GM21360 (cell line): ENCODE results near the gene SPATA12.
"Not testable (repeated sequence)": the region's sequence is repeated elsewhere in the genome, so short reads cannot be mapped to it uniquely, and the experiment has no call there.

Source experiments
- ATAC-seq: cut with Tn5 transposase; IDR thresholded peaks from one replicate; pipeline ENCODE4 v1.9.1; 2021; ENCODE audit warnings: mild to moderate bottlenecking, moderate library complexity; ENCODE audit not compliant: unreplicated experiment

SPATA12 gene

DNA sequence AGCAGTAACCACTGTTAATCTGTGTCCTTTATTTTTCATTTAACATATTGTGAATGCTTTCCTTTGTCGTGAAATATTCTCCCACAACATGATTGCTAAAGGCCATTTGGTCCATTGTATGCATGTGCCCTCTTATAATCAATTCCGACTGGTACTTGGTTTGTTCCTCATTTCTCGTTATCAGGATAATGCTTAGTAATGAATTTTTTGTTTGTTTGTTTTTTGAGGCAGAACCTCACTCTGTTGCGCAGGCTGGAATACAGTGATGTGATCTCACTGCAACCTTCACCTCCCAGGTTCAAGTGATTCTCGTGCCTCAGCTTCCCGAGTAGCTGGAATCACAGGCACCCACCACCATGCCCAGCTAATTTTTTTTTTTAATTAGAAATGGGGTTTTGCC is 22.0 kb downstream of the SPATA12 start:
- ATAC-seq: no peak

DNA sequence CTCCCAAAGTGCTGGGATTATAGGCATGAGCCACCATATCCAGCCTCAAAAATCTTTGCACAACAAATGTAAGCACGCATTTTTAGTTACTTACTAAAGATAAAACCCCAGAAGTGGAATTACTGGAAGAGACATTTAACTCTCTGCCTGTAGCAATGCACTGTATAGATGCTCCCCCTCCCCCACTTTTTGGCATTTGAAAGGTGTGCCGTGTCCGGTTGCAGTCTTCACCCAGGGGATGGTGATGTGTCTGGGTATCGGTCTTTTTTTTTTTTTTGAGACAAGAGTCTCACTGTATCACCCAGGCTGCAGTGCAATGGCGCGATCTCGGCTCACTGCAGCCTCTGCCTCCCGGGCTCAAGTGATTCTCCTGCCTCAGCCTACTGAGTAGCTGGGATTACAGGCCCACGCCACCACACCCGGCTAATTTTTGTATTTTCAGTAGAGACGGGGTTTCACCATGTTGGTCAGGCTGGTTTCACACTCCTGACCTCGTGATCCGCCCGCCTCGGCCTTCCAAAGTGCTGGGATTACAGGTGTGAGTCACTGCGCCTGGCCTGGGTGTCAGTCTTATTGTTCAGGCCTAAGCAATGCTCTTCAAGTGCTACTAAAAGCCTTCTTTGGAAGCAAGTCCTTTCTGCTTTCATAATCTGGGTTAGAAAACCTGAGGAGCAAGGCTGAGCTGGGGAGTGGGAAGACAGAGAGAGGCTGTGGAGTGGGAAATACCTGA is 23.0 kb downstream of the SPATA12 start:
- ATAC-seq: not testable (repeated sequence)

DNA sequence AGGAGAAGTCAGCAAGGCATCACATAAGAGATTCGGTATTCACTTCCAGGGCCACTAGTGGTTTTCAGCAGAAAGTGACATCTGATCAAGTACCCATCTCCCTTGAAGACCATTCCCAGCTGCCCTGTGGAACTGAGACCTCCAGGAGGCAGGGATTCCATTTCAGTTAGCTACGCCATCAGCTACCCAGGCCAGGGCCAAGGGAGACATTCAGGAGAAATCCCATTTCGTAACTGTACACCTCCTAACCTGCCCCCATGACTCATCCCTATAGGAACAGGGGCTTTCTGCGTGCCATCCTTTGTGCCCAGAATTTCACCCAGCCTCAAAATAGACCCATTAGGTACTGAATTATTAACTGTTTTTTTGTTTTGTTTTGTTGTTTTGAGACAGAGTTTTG is 24.7 kb downstream of the SPATA12 start:
- ATAC-seq: no peak

DNA sequence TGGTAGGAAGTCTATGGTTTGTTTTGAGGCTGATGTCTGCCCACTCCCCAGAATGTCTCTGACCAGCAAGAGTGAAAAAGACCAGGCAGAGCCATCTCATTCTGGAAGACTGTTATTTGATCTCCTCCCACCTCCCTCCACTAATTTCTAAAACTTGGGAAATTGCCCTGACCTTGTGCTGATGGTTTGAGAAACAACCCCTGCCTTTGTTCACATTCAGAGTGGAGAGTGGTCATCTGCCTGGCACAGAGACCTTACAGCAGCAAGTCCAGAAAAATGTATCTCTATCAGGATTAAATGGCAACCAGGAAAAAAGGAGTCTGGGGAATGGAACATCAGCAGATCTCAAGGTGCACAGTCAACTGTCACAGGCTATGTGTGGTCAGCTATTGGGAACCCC is 25.7 kb downstream of the SPATA12 start:
- no peak for ATAC-seq

DNA sequence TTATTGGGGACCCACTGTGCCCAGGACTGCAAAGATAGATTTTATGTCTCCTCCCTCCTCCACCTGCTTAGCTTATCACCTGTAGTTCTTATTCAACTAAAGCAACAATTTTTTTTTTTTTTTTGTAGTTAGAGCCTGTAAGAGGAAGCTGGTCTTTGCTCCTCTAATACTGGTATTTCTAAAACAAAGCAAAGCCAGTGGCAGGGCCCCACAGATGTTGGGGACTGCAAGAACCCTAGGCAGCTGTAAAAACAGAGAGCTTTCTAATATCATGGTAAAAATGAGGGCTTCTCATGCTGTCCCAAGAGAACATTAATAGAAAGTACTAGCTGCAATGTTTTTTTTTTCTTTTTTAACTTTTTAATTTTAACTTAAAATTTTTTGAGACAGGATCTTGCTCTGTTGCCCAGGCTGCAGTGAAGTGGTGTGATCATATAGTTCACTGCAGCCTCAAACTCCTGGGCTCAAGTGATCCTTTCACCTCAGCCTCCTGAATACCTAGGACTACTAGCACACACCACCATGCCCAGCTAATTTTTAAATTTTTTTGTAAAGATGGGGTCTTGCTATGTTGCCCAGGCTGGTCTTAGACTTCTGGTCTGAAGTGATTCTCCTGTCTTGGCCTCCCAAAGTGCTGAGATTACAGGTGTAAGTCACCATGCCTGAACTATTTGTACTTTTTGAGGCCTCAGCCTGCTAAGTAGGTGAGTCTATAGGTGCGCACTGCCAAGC is 27.1 kb downstream of the SPATA12 start:
- ATAC-seq: no peak

DNA sequence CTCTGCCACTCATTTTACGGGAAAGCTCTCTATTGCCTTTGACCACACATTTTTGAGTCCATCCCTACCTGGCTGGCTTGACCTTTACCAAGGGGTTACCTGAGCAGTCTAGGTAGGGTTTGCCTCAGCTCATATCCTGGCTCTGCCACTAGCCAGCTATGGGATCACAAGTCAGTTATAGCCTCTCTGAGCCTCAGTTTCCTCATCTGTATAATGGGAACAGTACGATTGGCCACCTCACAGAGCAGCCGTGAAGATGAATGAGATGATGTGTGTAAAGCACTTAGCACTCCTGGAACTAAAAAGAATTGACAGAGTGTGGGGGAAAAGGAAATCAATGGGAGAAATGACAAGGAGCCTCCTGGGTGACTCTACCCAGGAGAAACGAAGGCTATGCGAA is 28.0 kb downstream of the SPATA12 start:
- ATAC-seq: no peak

DNA sequence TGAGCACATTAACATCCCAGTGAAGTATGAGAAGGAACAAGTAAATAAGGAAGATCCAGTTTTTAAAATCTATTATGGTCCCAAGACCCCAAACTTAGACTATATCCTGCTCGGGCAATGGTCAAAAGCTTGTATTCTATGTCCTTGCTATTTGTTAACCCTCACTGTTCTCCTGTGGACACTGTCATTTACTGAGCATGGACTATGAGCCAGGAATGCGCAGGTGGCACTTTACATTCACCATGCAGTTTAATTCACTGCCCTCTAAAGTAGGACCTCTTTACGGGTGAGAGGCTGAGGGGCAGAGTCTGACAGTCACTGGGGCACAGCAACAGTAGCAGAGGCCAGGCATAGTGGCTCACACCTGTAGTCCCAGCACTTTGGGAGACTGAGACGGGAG is 28.6 kb downstream of the SPATA12 start:
- ATAC-seq: no peak

DNA sequence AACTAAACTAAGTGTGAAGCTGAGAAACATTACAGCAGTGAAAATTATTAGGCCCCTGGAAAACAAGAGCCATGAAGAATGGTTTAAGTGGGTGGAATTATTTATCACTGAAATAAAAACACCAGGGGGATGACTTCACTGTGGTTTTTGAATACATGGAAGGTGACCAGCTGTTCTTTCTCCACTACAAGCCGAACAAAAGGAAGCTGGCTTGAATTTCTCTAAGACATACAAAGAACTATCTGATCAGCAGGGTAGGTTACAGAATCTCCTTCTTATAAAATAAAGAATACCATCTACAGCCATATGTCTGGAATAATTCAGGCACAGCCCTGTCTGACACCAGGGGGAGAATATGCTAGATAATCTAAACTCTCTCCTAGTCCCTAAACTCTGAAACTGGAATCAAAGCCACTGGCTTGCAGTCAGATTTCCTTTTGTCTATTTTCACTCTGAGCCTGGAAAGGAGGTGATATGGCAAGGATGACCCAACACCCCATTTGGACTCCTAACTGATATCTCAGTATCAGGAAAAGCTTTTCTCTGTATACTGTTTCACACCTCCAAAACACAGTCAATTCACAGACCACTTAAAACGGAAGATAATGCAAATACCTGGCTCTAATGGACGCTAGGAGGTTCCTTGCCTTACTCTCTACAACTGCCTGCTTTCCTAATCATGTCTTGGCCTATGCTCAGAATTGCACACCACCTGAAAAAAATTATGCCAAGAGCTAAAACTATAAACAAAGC is 31.2 kb downstream of the SPATA12 start:
- no peak for ATAC-seq

DNA sequence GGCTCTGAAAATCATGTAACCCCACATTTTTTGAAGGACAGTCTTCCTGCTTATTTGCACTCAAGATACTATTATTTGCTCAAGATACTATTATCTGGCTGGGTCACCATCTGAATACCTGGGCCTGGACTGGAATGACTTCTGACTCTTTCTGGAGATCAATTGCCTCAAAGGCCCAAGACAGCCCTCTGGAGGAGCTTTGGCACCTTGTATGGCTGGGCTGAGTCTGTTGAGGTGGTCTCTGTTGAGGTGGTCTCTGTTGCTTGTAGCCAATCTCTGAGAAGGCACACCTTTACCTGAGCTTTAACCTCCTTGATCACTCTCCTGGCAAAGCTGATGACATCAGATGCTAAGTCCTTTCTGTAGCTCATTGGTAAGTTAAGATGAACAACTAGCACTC is 33.0 kb downstream of the SPATA12 start:
- no peak for ATAC-seq

DNA sequence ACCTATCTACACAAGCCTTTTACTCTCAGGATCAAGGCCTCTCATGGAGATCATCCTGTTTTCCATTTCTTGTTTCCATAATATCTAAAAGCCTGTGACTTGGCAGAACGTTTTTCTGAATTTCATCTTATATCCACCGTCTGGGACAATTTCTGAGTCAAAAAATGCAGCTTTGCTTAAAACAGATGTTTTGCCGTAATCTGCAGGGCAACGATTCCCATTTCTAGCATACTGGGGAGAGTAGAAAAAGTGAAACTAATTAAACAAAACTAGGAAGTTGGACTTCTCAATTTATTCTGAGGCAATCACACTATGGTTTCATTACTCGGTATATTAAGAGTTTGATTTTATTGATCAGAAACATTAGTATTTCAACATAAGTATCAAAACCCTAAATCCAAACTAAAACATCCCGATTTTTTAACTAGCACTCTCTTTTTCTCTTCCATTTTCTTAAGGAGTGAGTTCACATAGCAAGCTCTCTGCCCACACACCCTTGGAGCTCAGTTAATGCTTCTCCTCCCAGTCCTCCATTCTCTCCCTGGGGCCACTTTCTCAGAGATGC is 33.6 kb downstream of the SPATA12 start:
- no peak for ATAC-seq

DNA sequence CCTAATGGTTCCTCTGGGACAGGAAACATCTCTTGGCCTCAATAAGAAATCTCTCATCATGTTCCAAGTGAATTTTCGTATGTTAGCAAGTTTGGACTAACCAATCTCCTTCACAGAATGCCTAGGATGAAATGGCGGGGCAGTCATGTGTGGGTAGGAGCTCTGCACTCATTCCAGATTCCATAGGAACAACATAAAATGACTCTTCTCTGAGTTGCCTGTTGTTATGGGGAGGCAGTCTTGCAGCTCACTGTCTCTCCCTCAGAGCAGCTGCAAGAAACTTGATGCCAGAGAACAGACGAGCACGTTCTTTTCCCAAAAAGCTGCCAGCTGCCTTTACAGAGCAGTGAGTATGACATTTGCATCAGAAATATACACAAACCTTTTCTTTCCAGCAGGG is 34.1 kb downstream of the SPATA12 start:
- no peak for ATAC-seq

DNA sequence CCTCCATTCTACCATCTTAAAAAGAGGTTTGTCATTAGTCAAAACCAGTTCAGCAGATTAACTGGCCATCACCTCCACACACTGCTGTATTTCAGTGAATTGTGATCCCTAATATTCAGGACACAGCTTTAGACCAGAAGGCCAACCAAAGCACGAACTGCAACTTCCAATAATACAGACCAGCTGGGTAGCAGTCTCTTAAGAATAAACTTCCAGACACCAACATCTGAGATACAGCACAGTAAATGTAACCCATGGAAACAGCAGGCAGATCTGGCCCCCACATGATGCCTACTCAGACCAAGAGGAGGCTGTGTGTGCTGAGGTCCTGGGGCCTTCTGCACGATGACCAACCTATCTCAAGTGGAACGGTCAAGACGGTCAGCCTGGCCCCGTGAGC is 34.9 kb downstream of the SPATA12 start:
- ATAC-seq: no peak

DNA sequence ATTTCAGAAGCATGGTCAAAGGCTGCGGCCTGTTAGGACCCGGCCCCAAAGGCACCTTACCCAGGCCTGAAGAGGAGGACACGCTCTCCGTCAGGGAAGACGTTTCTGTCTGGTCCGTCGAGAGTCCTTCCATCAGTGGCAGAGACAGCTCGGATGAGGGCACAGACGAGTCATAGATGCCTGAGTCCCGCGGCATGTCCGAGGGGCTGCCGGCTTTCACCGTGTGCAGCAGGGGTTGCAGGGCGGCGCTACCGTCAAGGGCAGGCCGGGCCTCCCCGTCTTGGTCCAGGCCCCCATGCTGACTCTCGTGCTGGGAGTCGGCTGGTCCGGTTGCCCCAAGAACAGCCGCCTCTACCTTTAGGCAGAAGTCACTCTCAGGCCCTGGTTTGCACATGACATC is 37.1 kb downstream of the SPATA12 start:
- no peak for ATAC-seq

DNA sequence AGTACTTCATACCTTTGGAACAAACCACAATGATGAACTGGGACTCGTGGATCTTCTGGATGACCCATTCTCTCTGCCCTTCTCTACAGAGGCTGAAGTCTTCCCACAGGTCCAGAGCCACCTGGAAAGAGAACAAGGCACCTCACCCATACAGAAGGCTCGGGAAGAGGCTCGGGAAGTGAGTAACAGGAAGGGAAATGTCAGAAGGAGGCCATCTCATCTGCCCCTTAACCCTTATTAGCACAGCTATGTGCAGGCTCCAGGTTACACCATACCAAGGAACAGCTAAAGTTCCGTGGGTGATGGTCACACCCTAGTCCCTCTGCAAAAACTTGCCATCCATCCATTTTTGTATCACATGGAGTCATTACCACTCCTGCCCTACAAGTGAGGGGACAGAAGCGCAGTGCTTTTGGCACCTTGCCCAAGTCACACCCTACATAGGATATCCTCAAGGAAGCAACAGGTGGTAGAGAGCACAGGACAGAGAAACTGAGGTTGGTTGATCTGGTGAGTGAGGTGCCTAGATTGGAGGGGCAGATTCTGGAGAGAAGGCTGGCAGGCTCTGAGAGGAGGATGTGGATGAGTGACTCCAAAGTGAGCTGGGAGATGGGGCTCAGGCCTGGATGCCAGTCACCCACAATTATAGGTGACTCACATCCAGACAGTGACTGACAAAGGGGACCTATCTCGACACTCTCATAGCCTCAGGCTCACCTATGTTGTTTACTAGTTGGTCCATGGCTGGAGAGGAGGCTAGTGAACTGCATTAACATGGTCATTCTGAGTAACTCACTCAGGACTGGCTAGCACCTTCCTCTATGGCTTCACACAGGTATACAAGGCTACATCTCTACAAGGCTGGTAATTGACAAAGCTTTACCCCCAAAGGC is 38.2 kb downstream of the SPATA12 start:
- no peak for ATAC-seq

DNA sequence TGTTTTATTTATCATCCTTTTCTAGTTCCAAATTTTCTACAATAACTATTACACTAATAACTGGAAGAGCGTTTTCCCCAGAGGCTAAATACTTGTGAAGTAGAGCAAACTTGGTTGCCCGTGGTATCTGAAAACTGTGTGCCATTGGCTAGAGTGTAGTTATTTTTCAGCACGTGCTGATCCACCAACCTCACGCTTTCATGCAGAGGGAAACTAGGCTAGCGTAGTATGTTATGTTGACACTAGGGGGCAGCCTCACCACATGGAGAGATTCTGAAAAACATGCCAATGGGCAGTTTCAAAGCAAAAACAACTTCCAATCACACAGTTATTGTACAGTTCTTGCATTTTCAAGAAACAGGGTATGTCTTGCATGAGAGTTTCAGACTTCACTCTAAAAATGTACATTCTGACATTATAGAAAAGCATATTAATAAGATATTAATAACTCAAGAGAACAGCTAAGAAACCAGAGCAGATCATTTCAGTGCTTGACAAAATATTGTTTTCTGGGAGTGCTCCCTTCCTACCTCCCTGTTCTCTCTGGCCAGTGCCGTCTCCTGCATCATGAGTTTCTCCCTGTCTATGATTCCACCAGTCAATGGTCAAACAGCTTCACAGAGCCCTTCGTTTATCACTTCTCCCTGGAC is 39.7 kb downstream of the SPATA12 start:
- ATAC-seq: no peak

DNA sequence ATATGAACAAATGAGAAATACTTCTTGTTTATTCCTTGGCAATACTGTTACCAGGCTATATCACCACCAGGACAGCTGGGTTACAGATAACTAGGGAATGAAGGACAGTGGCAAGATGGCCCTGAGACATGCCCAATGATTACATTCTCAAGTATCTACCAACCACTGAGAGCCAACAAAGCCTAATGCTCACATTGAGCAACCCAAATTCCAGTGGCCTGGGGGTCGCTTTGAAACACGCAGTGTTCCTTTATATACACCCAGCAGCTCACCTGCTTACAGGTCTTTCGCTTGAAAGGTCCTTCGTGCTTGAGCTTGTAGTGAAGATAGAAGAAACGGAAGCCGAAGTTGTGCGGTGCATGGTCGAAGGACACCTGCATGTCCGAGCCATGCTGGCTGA is 45.1 kb downstream of the SPATA12 start:
- ATAC-seq: no peak

DNA sequence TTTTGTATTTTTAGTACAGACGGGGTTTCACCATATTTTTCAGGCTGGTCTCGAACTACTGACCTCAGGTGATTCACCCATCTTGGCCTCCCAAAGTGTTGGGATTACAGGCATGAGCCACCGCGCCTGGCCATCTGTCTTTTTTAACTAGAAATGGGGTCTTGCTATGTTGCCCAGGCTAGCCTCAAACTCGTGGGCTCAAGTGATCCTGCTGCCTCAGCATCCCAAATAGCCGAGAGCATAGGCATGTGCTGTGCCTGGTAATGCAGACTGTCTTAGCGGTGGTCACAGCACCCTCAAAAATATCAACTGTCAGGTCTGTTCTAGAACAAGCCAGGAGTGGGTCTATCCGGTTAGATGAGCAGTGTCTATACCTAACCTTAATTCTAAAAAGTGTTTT is 48.2 kb downstream of the SPATA12 start:
- no peak for ATAC-seq

DNA sequence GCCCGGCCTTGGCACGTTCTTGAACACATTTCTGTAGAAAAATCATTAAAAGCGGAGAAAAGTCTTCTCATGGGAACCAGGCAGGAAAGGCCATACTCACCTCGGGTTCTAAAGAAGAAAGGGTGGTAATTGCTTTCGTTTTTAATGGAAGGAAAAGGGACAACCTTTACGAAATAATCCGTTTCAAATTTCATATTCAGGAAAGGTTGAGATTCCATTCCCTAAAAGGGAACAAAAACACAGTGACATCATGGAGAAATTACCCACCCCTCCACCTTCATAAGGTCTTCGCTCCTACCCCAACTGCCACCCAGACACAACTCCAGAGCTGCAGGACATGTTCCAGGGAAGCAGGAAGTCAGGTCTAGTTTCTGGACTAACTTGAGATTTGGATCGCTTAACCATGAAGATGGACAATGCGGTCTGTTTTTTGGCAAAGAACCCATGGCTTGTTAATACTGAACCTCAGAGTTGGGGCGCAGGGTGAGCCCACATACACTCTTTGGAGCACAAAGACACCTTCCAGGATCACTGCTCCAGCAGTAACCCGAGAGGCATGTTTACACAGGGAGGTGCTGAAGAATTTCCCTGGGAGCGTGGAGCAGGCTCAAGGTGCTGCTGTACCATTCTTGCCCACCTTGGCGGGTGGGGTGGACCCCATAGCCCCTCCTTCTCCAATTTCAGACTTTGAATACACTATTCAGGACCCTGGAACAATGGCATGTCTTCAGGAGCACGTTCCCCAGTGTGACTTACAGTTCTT is 49.2 kb downstream of the SPATA12 start:
- no peak for ATAC-seq

DNA sequence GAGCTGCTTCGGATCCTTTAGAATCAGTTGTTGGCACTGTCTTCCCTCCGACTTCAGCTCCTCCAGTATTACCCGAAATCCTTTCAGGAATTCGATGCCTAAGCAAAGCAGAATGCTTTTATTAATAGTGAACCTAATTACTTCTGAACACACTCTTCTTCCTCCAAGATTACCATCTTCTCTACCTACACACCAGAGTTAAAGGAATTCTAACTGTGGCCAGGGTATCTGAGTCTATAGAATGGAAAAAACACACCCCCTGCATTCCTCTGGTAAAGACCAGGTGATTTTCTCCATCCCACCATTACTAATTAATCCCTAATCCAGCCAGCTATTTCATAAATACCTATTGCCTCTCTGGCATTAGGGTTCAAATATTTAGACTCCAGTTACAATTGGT is 49.8 kb downstream of the SPATA12 start:
- no peak for ATAC-seq
